Stomach smooth muscle (tissue), 2 donors: ENCODE data around the gene UGT1A1.

Experiments
- H3K27ac ChIP-seq: one replicate; pipeline ENCODE4 v1.7.0; 2013; ENCODE audit warnings: mild to moderate bottlenecking, low read length, inconsistent platforms
- H3K27me3 ChIP-seq, 2 donors: one replicate each; pipeline ENCODE4 v1.7.0; 2013; ENCODE audit warnings: low read length in 2 of 2; ENCODE audit not compliant: insufficient read depth in 2 of 2, control insufficient read depth in 1 of 2
- H3K36me3 ChIP-seq, 2 donors: one replicate each; pipeline ENCODE4 v1.7.0; 2013; ENCODE audit warnings: low read length in 2 of 2; ENCODE audit not compliant: control insufficient read depth in 2 of 2, insufficient read depth in 2 of 2
- H3K4me1 ChIP-seq: one replicate; pipeline ENCODE4 v1.7.0; 2013; ENCODE audit warnings: low read length; ENCODE audit not compliant: control insufficient read depth, insufficient read depth
- H3K4me3 ChIP-seq, 2 donors: one replicate each; pipeline ENCODE4 v1.7.0; 2013; ENCODE audit warnings: low read length in 2 of 2
- H3K9ac ChIP-seq, 2 donors: one replicate each; pipeline ENCODE4 v1.7.0; 2013; ENCODE audit warnings: low read length in 2 of 2, mild to moderate bottlenecking in 1 of 2
- H3K9me3 ChIP-seq, 2 donors: one replicate each; pipeline ENCODE4 v1.7.0; 2013; ENCODE audit warnings: low read length in 2 of 2; ENCODE audit not compliant: control insufficient read depth in 2 of 2
- donor health status: healthy.
- donor health status: Pancreatic carcinoma.

Gene UGT1A1

DNA sequence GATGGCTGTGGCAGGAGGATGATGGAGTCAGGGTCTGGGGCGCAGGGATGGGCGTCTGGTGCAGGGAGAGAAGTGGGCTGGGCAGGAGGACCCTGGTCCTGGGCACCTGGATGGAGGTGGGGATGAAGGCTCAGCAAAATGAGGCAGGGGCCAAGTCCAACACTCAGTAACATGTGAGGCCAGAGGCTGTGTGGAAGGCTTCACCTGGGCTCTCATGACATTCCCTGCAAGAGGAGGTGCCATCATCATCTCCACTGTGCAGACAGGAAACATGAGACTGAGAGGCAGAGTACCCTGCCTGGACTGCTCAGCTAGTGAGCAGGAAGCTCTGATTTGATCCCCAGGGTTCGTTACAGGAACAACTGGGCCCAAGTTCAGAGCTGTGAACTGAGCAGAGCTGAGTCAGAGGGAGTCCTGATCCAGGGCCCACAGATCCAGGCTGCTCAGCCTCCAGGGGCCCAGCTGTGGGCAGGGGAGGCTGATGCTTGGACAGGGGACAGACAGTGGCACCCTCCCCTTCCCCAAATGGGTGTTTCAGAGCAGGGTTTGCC lies 57.4 kb downstream of the UGT1A1 start:
- Histone ChIP-seq H3K4me1 (no peaks in the 10 kb centered on the region), H3K27me3 (peaks cover 0 to 3% of the 10 kb centered on the region in 2 donors), H3K9ac (no peak overlapping the region), H3K27ac (no peak overlapping the region), H3K4me3 (no peak overlapping the region), H3K9me3 (no peaks in the 10 kb centered on the region), H3K36me3 (no peaks in the 10 kb centered on the region)

DNA sequence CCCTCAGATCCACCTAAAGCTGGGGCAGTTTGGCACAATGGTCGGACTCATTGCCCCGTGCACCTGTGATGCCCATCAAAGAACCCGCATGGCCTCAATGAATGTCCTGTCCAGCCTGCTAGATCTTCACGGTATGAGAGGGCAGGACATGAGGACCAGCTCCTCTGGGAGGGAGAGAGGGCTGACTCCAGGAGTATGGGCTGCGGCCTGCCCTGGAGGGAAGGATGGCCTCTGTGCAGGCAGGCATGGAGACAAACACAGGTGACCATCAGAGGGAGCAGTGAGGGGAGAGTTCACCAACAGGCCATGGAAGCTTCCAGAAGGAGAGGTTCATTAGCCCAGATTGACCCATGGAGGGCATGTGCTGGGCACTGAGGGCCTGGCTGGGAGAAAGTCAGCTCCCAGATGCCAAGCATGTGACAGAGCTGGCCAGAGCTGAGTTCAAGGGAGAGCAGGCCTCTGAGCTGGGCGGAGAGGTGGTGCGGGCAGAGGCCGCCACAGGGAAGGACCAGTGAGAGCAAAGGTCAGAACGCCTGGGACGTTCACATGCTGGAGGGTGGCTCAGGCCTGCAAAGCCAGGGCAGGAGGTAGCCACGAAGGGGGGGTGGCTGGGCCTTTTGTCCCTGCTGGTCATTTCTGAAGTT lies 58.0 kb downstream of the UGT1A1 start:
- no peaks in the 10 kb centered on the region for H3K9me3 ChIP-seq
- no peak overlapping the region for H3K4me3 ChIP-seq
- H3K4me1 ChIP-seq, result no peaks in the 10 kb centered on the region
- no peak overlapping the region for H3K27ac ChIP-seq
- peaks cover 0 to 2% of the 10 kb centered on the region in 2 donors for H3K27me3 ChIP-seq
- no peaks in the 10 kb centered on the region for H3K36me3 ChIP-seq
- H3K9ac ChIP-seq, result no peak overlapping the region

DNA sequence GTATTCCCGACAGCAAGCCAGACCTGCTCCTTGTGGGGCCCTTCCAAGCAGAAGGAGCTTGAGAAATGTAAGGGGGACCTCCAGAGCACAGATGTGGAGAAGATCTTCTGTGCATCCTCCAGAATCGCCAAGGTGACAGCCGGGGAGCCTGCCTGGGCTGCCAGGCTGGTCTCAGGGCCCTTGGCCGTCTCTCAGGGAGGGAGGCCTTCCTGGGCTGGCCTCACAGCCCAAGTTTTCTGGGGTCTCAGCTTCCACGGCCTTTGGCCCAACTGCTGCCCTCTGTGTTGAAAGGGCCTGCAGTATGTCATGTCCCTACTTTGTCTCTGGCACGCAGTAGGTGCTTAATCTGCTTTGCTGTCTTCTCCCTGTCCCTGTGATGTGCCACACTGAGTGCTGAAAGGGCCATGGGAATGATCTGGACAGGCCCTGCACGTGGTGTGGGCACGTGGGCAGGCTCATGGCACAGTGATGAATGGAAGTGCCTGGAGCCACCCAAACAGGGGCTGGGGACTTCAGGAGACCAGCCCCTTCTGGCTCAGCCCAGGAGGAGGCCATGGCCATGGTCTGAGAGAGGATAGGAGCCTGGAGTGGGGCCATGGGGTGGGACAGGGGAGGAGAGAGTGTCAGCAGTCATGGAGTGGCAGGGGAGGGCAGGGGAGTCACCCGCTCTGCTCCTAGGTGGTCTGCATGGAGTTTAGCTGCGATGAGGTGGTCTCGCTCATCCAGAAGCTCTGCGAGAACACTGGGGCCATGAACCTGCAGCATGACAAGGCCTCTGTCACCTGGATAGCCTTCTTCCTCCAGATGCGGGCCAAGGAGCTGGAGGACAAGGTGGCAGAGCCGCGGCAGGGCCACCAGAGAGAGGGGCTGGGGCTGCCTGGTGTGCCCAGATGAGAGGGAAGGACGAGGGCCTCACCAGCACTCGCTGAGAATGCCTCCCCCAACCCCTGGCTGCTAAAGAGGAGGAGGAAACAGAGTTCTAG lies 58.9 kb downstream of the UGT1A1 start:
- no peaks in the 10 kb centered on the region for H3K36me3 ChIP-seq
- H3K9ac ChIP-seq, result no peak overlapping the region
- H3K27me3 ChIP-seq, result peaks cover 0 to 2% of the 10 kb centered on the region in 2 donors
- no peak overlapping the region for H3K27ac ChIP-seq
- no peaks in the 10 kb centered on the region for H3K4me1 ChIP-seq
- H3K4me3 ChIP-seq, result no peak overlapping the region
- H3K9me3 ChIP-seq, result no peaks in the 10 kb centered on the region

DNA sequence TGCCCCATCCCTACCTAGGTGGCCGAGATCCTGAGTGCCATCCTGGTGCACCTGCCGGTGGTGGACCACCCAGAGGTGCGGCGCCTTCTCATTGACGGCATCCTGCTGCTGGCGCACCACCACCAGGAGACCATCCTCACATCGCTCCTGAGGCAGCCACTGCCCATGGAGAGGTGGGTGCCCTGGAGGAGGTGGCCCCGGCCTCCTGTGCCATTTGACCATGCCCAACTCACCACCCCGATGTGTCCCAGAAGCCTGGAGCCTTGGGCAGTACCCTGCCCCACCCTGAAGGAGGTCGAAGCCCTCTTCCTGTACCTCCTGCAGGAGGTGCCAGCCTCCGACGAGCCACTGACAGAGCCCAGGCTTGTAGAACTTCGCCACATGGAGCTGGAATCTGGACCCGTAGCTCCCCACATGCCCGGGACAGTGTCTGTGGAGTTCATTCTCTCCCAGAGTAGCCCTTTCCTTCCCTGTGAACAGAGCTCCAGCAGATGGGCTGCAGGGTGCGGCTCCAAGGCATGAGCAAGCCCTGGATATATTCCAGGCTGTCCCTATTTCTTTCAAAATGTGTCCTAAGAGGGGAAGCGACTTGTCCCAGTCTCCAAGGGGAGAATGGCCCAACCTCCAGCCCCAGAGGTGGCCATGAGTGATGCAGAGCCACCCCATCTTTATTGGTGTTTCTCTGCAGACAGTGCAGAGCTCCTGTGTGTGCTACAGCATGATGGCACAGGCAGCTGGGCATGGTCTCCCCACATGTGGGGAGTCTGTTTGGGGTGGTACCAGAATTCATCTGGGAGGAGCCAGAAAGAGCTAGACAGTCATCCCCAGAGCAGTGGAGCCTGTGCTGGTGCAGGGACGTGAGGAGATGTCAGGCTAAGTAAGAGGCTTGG lies 60.1 kb downstream of the UGT1A1 start:
- Histone ChIP-seq H3K9ac (no peak overlapping the region), H3K4me3 (no peak overlapping the region), H3K27ac (no peak overlapping the region), H3K27me3 (peaks cover 0 to 2% of the 10 kb centered on the region in 2 donors), H3K36me3 (no peaks in the 10 kb centered on the region), H3K9me3 (no peaks in the 10 kb centered on the region), H3K4me1 (no peaks in the 10 kb centered on the region)

DNA sequence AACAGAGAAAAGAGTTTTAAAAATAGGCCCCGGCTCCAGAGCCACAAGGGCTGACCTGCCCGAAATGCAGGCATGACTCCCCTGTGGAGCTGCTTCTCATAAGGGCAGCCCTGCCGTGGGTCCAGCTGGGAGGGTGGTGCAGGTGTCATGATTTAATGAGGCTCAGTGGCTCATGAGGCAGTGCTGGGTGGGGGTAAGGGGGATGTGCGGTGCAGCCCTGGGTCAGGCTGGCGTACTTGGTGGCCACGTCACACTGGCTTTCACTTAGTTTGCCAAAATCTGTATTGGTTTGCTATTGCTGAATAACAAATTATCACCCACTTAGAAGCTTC lies 60.7 kb downstream of the UGT1A1 start:
- H3K36me3 ChIP-seq, result no peaks in the 10 kb centered on the region
- no peak overlapping the region for H3K4me3 ChIP-seq
- no peaks in the 10 kb centered on the region for H3K4me1 ChIP-seq
- H3K9me3 ChIP-seq, result no peaks in the 10 kb centered on the region
- H3K9ac ChIP-seq, result no peak overlapping the region
- no peak overlapping the region for H3K27ac ChIP-seq
- H3K27me3 ChIP-seq, result peaks cover 0 to 2% of the 10 kb centered on the region in 2 donors

DNA sequence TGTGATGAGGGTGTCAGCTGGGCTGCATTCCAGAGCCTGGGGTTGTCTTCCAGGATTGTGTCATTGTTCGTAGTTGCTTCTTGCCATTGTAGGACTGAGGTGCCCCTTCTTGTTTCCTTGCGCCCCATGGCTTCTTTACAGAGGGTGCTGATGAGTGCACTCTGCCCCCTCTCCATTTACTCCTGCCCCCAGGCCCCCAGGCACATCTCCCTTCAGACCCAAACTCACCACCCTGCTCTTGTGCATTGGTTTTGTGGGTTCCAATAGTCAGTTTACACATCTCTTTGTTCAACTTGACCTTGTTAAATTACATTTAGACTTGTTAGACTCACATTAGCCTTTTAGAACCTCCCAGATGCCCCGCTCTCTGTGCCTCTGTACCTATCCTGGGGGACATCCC lies 61.1 kb downstream of the UGT1A1 start:
- H3K27ac ChIP-seq, result no peak overlapping the region
- H3K27me3 ChIP-seq, result peaks cover 0 to 2% of the 10 kb centered on the region in 2 donors
- no peaks in the 10 kb centered on the region for H3K36me3 ChIP-seq
- H3K4me1 ChIP-seq, result no peaks in the 10 kb centered on the region
- H3K9me3 ChIP-seq, result no peaks in the 10 kb centered on the region
- H3K4me3 ChIP-seq, result no peak overlapping the region
- no peak overlapping the region for H3K9ac ChIP-seq

DNA sequence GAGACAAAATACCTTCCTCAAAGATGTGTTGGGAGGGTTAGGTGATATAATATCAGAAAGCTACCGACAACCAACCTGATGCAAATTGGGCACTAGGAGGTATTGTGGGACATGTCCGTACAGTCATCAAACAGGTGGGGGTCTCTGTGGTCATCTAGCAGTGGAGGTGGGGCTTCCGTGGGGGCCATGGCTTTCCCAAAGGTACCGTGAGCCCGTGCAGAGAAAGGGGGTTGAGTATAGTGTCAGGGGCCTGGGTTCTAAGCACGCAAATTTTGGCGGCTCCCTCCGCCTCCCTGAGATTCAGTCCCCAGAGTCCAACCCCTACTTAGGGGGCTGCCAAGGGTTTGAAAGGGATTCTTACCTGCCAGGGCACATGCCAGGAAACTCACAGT lies 61.6 kb downstream of the UGT1A1 start:
- Histone ChIP-seq H3K4me1 (no peaks in the 10 kb centered on the region), H3K36me3 (no peaks in the 10 kb centered on the region), H3K9ac (no peak overlapping the region), H3K27ac (no peak overlapping the region), H3K4me3 (no peak overlapping the region), H3K27me3 (peaks cover 0 to 2% of the 10 kb centered on the region in 2 donors), H3K9me3 (no peaks in the 10 kb centered on the region)

DNA sequence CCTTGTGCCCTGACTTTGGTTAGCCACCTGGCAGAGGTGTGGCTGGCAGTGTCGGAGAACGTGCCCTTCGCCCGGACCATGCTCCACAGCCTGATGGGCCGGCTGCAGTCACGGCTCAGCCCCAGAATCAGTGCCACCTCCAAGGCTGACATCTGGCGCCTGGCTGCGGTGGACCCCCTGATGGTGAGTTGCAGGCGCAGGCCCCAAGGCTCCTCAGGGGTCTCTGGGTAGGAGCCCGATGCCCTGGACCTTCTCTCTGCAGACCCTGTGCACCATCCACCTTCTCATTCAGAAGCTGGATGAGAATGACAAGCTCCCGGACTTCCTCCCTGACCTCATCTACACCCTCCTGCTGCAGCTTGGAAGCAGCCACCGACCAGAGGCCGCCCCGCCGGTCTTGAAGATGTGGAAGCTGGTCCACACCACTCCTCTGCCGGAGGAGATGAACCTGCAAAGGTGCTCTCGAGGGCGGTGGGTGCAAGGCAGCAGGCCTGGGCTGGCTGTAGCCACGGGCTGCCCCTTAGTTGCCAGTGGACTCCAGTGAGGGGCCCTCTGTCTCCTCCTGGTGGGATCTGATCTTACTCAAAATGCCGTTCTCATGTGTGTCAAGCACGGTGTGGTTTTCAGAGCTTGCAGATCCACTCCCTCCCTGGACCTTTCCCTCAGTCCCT lies 62.2 kb downstream of the UGT1A1 start:
- peaks cover 0 to 2% of the 10 kb centered on the region in 2 donors for H3K27me3 ChIP-seq
- H3K36me3 ChIP-seq, result no peaks in the 10 kb centered on the region
- no peaks in the 10 kb centered on the region for H3K4me1 ChIP-seq
- no peak overlapping the region for H3K27ac ChIP-seq
- H3K9ac ChIP-seq, result no peak overlapping the region
- no peak overlapping the region for H3K4me3 ChIP-seq
- H3K9me3 ChIP-seq, result no peaks in the 10 kb centered on the region
